ENCODE results near the gene ATM.

ATM gene

DNA sequence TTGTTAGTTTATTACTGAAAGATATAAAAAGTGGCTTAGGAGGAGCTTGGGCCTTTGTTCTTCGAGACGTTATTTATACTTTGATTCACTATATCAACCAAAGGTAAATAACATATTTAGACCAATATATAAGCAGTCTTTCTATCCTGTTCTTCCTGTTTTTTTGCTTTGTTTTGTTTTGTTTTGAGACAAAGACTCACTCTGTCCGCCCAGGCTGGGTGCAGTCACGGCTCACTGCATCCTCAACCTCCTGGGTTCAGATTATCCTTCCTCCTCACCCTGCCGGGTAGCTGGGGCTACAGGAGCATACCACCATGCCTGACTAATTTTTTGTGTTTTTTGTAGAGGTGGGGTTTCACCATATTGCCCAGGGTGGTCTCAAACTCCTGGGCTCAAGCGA lies 66.8 kb downstream of the ATM start:
- Histone ChIP-seq H3K27ac (ENCODE audit: low read length) (no peak overlapping the region), H3K4me1 (ENCODE audit: control insufficient read depth in 1 of 2, insufficient read depth in 2 of 2, low read length in 2 of 2) (no peaks in the 10 kb centered on the region), H3K36me3 (ENCODE audit: control insufficient read depth in 1 of 2, insufficient read depth in 2 of 2, low read length in 2 of 2) (peaks cover 19 to 48% of the 10 kb centered on the region in 2 donors), H3K9me3 (ENCODE audit: control insufficient read depth in 1 of 2, low read length in 2 of 2) (no peaks in the 10 kb centered on the region), H3K27me3 (ENCODE audit: low read depth, low read length) (no peaks in the 10 kb centered on the region), H3K4me3 (ENCODE audit: low read depth in 1 of 2, low read length in 2 of 2) (no peak overlapping the region)

DNA sequence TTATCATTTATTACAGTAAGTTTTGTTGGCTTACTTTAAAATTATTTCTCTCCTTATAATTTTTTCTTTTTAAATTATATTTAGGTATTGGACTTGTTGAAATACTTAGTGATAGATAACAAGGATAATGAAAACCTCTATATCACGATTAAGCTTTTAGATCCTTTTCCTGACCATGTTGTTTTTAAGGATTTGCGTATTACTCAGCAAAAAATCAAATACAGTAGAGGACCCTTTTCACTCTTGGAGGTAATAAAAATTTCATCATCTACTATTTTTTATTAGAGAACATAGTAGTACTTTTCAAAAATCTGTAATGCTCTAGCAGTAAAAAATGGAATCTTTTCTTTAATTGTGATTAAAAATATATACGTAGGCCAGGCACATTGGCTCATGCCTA lies 70.4 kb downstream of the ATM start:
- Histone ChIP-seq H3K36me3 (ENCODE audit: control insufficient read depth in 1 of 2, insufficient read depth in 2 of 2, low read length in 2 of 2) (peaks cover 20 to 40% of the 10 kb centered on the region in 2 donors), H3K4me1 (ENCODE audit: control insufficient read depth in 1 of 2, insufficient read depth in 2 of 2, low read length in 2 of 2) (no peaks in the 10 kb centered on the region), H3K4me3 (ENCODE audit: low read depth in 1 of 2, low read length in 2 of 2) (no peak overlapping the region), H3K9me3 (ENCODE audit: control insufficient read depth in 1 of 2, low read length in 2 of 2) (no peaks in the 10 kb centered on the region), H3K27me3 (ENCODE audit: low read depth, low read length) (no peaks in the 10 kb centered on the region), H3K27ac (ENCODE audit: low read length) (no peak overlapping the region)

DNA sequence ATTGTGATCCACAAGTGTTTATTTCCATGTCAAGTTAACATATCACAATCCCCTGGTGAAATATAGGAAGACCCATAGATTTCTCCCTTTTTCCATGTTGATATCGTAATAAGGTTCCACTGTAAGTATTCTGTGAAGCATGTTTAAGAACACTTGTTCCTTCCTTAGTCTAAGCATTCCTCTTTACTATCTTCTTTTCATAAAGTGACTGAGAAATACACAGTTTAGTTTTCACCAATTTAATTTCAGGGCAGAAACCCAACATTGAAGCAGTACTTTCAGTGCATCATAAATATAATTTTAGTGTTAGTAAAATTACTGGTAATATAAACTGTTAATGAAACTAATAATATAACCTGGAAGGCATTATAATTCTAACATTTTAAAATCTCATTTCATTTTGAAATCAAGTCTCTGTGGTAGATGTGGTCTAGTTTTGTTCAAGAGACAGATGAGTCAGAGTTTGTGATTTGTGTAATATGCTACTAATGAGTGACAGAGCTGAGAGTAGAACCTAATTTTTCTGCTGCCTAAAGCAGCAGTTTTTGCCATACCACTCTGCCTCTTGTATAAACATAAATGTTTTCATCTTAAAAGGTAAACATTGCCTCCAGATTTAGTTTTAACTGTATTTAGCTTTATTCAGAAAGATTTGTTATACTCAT lies 79.4 kb downstream of the ATM start:
- no peaks in the 10 kb centered on the region for H3K9me3 ChIP-seq (ENCODE audit: control insufficient read depth in 1 of 2, low read length in 2 of 2)
- H3K36me3 ChIP-seq (ENCODE audit: control insufficient read depth in 1 of 2, insufficient read depth in 2 of 2, low read length in 2 of 2) = peaks cover 44 to 63% of the 10 kb centered on the region in 2 donors
- no peak overlapping the region for H3K27ac ChIP-seq (ENCODE audit: low read length)
- no peak overlapping the region for H3K4me3 ChIP-seq (ENCODE audit: low read depth in 1 of 2, low read length in 2 of 2)
- H3K27me3 ChIP-seq (ENCODE audit: low read depth, low read length) = no peaks in the 10 kb centered on the region
- H3K4me1 ChIP-seq (ENCODE audit: control insufficient read depth in 1 of 2, insufficient read depth in 2 of 2, low read length in 2 of 2) = no peaks in the 10 kb centered on the region

DNA sequence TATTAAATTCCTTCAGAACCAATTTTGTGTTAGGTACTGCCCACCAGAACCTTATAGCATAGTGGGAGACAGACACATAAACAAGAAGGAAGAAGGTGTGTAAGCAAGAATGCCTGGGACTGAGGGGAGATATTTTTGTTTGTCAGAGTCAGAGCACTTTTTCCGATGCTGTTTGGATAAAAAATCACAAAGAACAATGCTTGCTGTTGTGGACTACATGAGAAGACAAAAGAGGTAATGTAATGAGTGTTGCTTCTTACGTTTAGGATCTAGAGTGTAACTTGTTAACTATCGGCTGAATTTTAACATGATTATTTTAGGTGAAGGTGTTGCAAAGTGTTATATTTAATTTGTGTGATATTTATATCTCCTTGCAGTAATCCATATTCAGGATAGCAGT lies 84.9 kb downstream of the ATM start:
- Histone ChIP-seq H3K4me1 (ENCODE audit: control insufficient read depth in 1 of 2, insufficient read depth in 2 of 2, low read length in 2 of 2) (no peaks in the 10 kb centered on the region), H3K27ac (ENCODE audit: low read length) (no peak overlapping the region), H3K36me3 (ENCODE audit: control insufficient read depth in 1 of 2, insufficient read depth in 2 of 2, low read length in 2 of 2) (peaks cover 21 to 57% of the 10 kb centered on the region in 2 donors), H3K9me3 (ENCODE audit: control insufficient read depth in 1 of 2, low read length in 2 of 2) (no peaks in the 10 kb centered on the region), H3K4me3 (ENCODE audit: low read depth in 1 of 2, low read length in 2 of 2) (no peak overlapping the region), H3K27me3 (ENCODE audit: low read depth, low read length) (no peaks in the 10 kb centered on the region)

DNA sequence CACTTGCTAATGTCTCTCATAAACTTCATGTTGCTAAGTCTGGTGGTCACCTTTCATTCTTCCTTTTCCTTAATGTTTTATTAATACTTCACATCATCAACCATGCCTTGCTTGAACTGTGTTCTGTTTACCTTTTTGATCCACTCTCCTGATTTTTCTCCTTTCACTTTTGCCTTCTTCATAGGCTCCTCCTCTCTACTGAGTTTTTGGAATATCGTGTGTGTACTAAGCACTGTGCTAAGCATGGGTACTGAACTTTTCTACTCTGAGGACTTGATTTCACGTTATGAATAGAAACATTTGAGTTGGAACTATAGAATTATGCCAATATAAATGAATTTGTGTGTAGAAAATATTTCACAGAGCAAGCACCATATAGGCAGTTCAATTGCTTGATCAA lies 90.6 kb downstream of the ATM start:
- Histone ChIP-seq H3K4me3 (ENCODE audit: low read depth in 1 of 2, low read length in 2 of 2) (no peak overlapping the region), H3K4me1 (ENCODE audit: control insufficient read depth in 1 of 2, insufficient read depth in 2 of 2, low read length in 2 of 2) (no peaks in the 10 kb centered on the region), H3K27me3 (ENCODE audit: low read depth, low read length) (no peaks in the 10 kb centered on the region), H3K9me3 (ENCODE audit: control insufficient read depth in 1 of 2, low read length in 2 of 2) (no peaks in the 10 kb centered on the region), H3K27ac (ENCODE audit: low read length) (no peak overlapping the region), H3K36me3 (ENCODE audit: control insufficient read depth in 1 of 2, insufficient read depth in 2 of 2, low read length in 2 of 2) (peaks cover 18 to 42% of the 10 kb centered on the region in 2 donors)

DNA sequence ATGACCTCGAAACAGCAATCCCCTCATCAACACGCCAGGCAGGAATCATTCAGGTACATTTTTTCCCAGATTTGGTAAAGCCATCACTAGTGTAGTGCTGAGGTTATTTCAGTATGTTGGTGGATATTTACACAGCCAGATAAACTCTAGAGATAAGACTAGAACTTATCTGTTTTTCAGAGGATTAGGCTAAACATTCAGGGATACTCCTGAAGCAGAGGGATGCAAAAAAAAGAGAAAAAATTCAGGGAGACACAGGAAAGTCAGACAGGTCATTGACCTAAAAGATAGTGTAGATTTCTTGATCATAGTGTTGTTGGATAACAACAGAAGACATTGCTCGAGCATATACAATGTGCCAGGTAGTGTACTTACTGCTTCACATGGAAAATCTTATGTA lies 93.2 kb downstream of the ATM start:
- Histone ChIP-seq H3K27ac (ENCODE audit: low read length) (no peak overlapping the region), H3K36me3 (ENCODE audit: control insufficient read depth in 1 of 2, insufficient read depth in 2 of 2, low read length in 2 of 2) (peaks cover 14 to 44% of the 10 kb centered on the region in 2 donors), H3K4me3 (ENCODE audit: low read depth in 1 of 2, low read length in 2 of 2) (no peak overlapping the region), H3K4me1 (ENCODE audit: control insufficient read depth in 1 of 2, insufficient read depth in 2 of 2, low read length in 2 of 2) (no peaks in the 10 kb centered on the region), H3K27me3 (ENCODE audit: low read depth, low read length) (no peaks in the 10 kb centered on the region), H3K9me3 (ENCODE audit: control insufficient read depth in 1 of 2, low read length in 2 of 2) (no peaks in the 10 kb centered on the region)

DNA sequence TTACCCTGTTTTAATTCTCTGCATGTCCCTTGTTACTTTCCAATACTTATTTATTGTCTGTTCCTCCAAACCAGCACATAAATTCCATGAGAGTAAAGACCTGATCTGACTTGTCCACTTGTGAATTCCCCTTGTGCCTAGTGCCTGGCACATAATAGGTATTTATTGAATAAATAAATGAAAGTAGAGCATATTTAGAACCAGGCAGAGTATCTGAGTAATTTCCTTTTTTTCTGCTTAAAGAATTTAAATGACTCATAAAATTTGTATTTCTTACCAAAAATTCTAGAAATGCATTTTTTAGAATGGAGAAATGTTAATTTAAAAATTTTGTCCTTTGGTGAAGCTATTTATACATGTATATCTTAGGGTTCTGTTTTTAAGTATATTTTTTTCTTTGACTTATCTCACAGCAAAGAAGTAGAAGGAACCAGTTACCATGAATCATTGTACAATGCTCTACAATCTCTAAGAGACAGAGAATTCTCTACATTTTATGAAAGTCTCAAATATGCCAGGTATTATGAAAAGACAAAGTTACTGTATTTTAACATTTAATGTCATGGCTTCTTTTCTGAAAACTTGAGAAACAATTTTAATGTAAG lies 96.8 kb downstream of the ATM start:
- H3K27ac ChIP-seq (ENCODE audit: low read length) = no peak overlapping the region
- no peaks in the 10 kb centered on the region for H3K4me1 ChIP-seq (ENCODE audit: control insufficient read depth in 1 of 2, insufficient read depth in 2 of 2, low read length in 2 of 2)
- H3K36me3 ChIP-seq (ENCODE audit: control insufficient read depth in 1 of 2, insufficient read depth in 2 of 2, low read length in 2 of 2) = peaks cover 22 to 48% of the 10 kb centered on the region in 2 donors
- no peak overlapping the region for H3K4me3 ChIP-seq (ENCODE audit: low read depth in 1 of 2, low read length in 2 of 2)
- H3K9me3 ChIP-seq (ENCODE audit: control insufficient read depth in 1 of 2, low read length in 2 of 2) = no peaks in the 10 kb centered on the region
- H3K27me3 ChIP-seq (ENCODE audit: low read depth, low read length) = no peaks in the 10 kb centered on the region

DNA sequence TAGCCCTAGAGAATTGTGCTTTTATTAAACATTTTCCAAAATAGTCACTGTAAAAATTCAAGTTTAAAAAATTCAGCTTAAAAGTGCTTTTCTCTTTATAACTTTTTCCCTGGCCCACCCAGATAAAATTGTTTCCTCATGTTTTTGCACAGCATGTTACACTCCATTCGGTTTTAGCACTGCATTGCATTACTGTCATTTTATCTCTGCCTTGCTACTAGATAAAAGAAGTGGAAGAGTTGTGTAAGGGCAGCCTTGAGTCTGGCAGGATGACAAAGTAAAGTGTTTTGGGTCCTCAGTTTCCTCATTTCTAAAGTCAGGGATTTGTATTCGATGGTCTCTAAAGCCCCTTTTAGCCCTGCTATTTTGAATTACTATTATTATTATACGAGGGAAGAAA lies 99.8 kb downstream of the ATM start:
- Histone ChIP-seq H3K27me3 (ENCODE audit: low read depth, low read length) (no peaks in the 10 kb centered on the region), H3K27ac (ENCODE audit: low read length) (no peak overlapping the region), H3K36me3 (ENCODE audit: control insufficient read depth in 1 of 2, insufficient read depth in 2 of 2, low read length in 2 of 2) (peaks cover 31 to 49% of the 10 kb centered on the region in 2 donors), H3K4me3 (ENCODE audit: low read depth in 1 of 2, low read length in 2 of 2) (no peak overlapping the region), H3K9me3 (ENCODE audit: control insufficient read depth in 1 of 2, low read length in 2 of 2) (no peaks in the 10 kb centered on the region), H3K4me1 (ENCODE audit: control insufficient read depth in 1 of 2, insufficient read depth in 2 of 2, low read length in 2 of 2) (no peaks in the 10 kb centered on the region)

DNA sequence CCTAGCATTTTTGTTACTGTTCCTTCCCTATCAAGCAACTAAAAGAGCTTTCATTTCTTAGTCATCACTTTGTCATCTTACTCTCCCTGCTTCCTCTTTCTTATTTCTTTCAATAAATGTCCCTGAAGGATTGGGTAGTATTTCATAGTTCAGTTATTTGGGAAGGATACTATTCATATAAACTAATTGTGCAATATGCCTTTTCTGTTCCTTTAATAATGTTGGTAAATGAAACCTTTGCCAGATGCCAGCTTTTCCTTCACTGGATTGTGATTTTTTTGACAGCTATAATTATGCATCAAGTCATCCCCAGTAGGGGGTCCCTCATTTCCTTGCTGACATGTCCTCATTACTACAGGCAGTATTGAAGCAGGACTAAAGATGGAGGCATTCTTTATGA lies 101.7 kb downstream of the ATM start:
- Histone ChIP-seq H3K27ac (ENCODE audit: low read length) (no peak overlapping the region), H3K36me3 (ENCODE audit: control insufficient read depth in 1 of 2, insufficient read depth in 2 of 2, low read length in 2 of 2) (peaks cover 39 to 56% of the 10 kb centered on the region in 2 donors), H3K9me3 (ENCODE audit: control insufficient read depth in 1 of 2, low read length in 2 of 2) (no peaks in the 10 kb centered on the region), H3K4me3 (ENCODE audit: low read depth in 1 of 2, low read length in 2 of 2) (no peak overlapping the region), H3K27me3 (ENCODE audit: low read depth, low read length) (no peaks in the 10 kb centered on the region), H3K4me1 (ENCODE audit: control insufficient read depth in 1 of 2, insufficient read depth in 2 of 2, low read length in 2 of 2) (no peaks in the 10 kb centered on the region)

DNA sequence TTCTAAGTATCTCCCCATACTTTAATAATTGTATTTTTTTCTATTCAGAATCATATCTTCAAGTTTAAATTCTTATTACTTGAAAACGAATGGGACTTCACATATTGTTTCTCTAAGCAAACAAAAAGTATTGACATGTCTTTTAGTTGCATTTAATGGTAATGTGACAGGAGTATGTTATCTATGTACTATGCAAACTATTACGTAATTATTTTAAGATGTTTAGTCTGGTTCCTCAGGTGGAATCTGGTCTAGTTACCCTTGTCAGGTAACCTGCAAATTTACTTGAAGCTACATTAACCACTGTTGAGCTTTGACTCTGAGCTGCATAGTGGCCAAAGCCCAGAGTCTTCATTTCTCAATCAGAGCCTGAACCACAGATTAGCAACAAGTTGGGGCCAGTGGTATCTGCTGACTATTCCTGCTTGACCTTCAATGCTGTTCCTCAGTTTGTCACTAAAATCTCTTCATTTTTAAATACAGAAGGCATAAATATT lies 110.6 kb downstream of the ATM start:
- Histone ChIP-seq H3K9me3 (ENCODE audit: control insufficient read depth in 1 of 2, low read length in 2 of 2) (no peaks in the 10 kb centered on the region), H3K36me3 (ENCODE audit: control insufficient read depth in 1 of 2, insufficient read depth in 2 of 2, low read length in 2 of 2) (peaks cover 39 to 62% of the 10 kb centered on the region in 2 donors), H3K27ac (ENCODE audit: low read length) (no peak overlapping the region), H3K27me3 (ENCODE audit: low read depth, low read length) (no peaks in the 10 kb centered on the region), H3K4me1 (ENCODE audit: control insufficient read depth in 1 of 2, insufficient read depth in 2 of 2, low read length in 2 of 2) (no peaks in the 10 kb centered on the region), H3K4me3 (ENCODE audit: low read depth in 1 of 2, low read length in 2 of 2) (no peak overlapping the region)

DNA sequence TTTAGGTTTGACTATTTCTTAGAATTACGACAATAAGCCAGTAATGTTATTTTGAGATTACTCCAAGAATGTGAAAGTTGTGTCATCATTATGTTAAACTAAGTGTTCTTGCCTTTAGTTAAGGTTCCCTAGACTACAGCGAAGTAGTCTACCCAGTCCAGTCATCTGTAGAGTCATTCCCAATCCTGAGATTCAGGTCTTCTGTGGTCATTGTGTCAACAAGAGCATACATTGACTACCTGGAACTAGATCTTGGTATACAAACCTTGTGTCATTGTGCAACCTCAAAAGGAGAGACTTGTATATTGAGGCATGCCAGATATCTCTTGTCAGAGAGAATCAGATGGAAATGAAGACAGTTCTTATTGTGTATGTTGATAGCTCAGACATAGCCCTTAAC lies 115.9 kb downstream of the ATM start:
- H3K4me1 ChIP-seq (ENCODE audit: control insufficient read depth in 1 of 2, insufficient read depth in 2 of 2, low read length in 2 of 2) = no peaks in the 10 kb centered on the region
- peaks cover 22 to 26% of the 10 kb centered on the region in 2 donors for H3K36me3 ChIP-seq (ENCODE audit: control insufficient read depth in 1 of 2, insufficient read depth in 2 of 2, low read length in 2 of 2)
- no peak overlapping the region for H3K4me3 ChIP-seq (ENCODE audit: low read depth in 1 of 2, low read length in 2 of 2)
- no peaks in the 10 kb centered on the region for H3K27me3 ChIP-seq (ENCODE audit: low read depth, low read length)
- H3K9me3 ChIP-seq (ENCODE audit: control insufficient read depth in 1 of 2, low read length in 2 of 2) = no peaks in the 10 kb centered on the region
- H3K27ac ChIP-seq (ENCODE audit: low read length) = no peak overlapping the region

DNA sequence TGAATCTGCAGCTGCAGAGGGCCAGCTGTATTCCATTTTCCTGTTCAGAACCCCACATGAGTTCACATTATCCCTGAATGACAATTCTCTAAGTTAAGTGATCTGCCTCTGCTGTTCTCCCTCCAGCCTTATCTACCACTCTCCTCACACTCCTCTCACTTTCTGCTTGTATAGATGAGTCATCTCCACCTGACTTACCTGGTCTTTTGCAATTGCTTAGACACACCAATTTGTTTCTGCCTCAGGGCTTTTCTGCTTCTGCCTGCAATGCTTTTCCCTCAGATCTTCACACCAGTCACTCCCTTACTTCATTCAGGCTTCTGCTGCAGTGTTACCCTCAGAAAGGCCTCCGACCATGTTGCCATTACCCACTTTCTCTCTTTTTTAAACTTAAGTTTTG lies 118.1 kb downstream of the ATM start:
- H3K36me3 ChIP-seq (ENCODE audit: control insufficient read depth in 1 of 2, insufficient read depth in 2 of 2, low read length in 2 of 2) = peaks cover 11 to 12% of the 10 kb centered on the region in 2 donors
- H3K27ac ChIP-seq (ENCODE audit: low read length) = no peak overlapping the region
- no peaks in the 10 kb centered on the region for H3K27me3 ChIP-seq (ENCODE audit: low read depth, low read length)
- no peak overlapping the region for H3K4me3 ChIP-seq (ENCODE audit: low read depth in 1 of 2, low read length in 2 of 2)
- no peaks in the 10 kb centered on the region for H3K4me1 ChIP-seq (ENCODE audit: control insufficient read depth in 1 of 2, insufficient read depth in 2 of 2, low read length in 2 of 2)
- H3K9me3 ChIP-seq (ENCODE audit: control insufficient read depth in 1 of 2, low read length in 2 of 2) = no peaks in the 10 kb centered on the region

Measured in muscle layer of duodenum (tissue), 2 donors.